MV-4-11 (cell line): ENCODE data around the gene PLPP4.

Experiments
- DNase-seq: peaks from one replicate; lab custom pipeline; 2025; lab: John Stamatoyannopoulos, UW

The PLPP4 gene

DNA sequence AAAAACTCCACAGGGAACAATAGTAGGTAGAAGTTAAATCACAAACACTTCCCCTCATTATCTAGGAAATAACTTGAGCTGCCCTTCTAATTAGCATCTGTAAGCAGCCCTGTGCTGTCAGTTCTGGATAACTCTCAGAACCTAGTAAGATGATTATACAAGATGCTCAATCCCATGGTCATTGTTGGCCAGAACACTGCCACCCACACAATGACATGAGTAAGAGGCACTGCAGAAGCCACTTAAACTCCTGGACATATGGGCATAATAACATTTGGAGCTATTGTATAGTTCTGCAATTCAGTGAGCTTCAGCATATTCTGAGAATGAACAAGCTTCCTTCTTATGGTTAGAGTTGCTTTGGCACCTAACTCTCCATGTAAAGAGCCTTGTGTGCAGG is 153.8 kb downstream of the PLPP4 start:
- DNase-seq: no peak

DNA sequence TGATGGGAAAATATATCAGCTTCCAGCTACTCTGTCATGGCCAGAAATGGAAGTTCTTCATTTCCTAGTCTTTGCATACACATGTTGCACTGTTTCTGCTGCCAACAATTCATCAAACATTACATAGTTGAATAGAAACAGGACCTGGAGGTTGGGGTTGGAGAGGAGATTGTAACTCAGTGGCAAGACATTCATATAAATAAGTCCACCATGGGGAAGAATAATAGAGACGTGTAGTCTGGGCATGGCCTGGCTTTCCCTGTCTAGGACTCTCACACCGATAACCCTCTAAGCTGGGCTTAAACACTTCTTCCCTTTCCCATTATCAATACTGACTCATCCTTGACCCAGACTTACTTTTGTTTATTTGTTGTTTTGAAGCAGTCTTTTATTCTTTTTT is 155.7 kb downstream of the PLPP4 start:
- DNase-seq: no peak

GRCh38 chr10:120613180-120613579 is 156.2 kb downstream of the PLPP4 start:
- DNase-seq: no peak

- no peak for DNase-seq
Observed at GRCh38 chr10:120614680-120615079, 157.7 kb downstream of the PLPP4 start.

GRCh38 chr10:120616311-120616911 is 159.4 kb downstream of the PLPP4 start:
- no peak for DNase-seq

GRCh38 chr10:120628197-120628596 is 171.2 kb downstream of the PLPP4 start:
- DNase-seq: no peak

GRCh38 chr10:120630266-120630665 is 173.2 kb downstream of the PLPP4 start:
- DNase-seq: no peak

- DNase-seq: no peak
Observed at GRCh38 chr10:120632047-120632446, 175.0 kb downstream of the PLPP4 start.

DNA sequence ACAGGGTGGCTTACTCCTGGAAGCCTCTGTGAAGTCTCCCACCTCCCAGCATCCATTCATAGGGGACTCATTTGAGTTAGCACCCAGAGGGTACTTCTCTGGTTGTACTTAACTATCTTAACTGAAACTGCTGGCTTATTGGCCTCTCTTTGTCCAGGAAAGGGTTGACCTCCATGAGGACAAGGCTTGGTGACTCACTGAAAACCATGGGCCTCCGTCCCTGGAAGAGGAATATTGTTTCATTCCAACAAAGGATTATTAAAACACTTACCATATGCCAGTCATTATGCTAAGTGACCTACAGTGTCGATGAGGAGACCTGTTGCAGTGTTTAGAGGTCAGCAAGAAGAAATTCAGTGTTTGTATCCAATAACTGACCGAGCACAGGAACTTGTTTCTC is 175.9 kb downstream of the PLPP4 start:
- DNase-seq: no peak

DNA sequence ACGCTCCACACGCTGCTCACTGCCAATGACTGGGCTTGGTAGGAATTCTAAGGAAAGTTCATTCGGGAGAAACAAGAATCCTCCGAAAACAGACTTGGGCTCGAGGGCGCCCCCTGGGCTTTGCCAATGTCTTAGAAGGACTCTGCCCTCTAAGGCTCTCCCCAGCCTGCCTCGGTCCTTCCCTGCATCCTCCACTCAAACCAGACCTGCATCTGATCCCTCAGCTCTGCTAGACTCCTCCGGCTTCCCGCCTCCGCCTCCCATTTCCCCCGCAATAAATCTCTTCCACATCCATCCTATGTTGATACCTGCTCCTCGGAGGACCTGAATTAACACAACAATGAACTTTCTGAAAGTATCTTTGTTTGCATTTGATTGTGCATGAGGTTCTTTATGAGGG is 177.6 kb downstream of the PLPP4 start:
- no peak for DNase-seq
